ENCODE measurements around the gene ZSWIM5. TPM values are rescaled to one million over a fixed set of nuclear protein-coding genes. Genes with fewer than 3 reads are reported as not detected.
"Not testable (repeated sequence)": the region's sequence is repeated elsewhere in the genome, so short reads cannot be mapped to it uniquely, and the experiment has no call there.

ZSWIM5 gene
- polyA plus RNA-seq, 2 donors: 0.41 to 0.71 TPM

DNA sequence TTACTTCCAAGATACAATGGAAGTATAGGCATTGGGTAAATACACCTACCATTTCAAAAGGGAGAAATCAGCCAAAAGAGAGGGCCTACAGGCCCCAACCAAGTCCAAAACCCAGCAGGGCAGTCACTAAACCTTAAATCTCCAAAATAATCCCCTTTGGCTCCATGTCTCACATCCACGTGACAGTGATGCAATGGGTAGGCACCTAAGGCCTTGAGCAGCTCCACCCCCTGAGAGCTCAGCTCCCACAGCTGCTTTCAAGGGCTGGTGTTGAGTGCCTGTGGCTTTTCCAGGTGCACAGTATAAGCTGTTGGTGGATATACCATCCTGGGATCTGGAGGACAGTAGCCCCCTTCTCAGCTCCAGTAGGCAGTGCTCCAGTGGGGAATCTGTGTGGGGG, 121.8 kb downstream of the ZSWIM5 start:
- WGBS, 2 donors: 52 to 93% methylated on average over 1 of the region's 1 CpG

DNA sequence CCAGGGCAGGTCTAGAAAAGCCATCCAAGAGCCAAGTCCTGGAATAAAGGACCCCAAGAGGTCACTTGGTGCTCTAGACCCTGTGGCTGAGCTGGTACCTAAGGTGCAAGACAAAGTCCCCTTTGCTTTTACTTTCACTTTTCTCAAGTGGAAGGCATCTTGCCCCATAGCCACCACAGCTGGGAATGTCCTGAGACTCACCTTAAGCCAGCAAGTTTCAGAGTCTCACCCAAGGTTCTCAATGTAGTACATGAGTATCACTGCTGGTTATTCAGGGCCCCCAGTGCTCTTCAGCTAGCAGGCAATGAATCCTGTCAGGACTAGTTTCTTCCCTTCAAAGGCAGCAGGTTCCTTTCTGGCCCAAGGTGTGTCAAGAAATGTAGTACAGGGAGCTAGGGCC, 126.9 kb downstream of the ZSWIM5 start:
- Histone ChIP-seq H3K27me3 (ENCODE audit: control insufficient read depth in 1 of 2, insufficient read depth in 2 of 2, low read length in 2 of 2) (no peaks in the 10 kb centered on the region), H3K27ac (ENCODE audit: low read depth in 2 of 2, low read length in 1 of 2) (no peak overlapping the region), H3K4me3 (ENCODE audit: low read depth in 1 of 2, low read length in 2 of 2) (no peak overlapping the region), H3K36me3 (ENCODE audit: control insufficient read depth in 2 of 2, insufficient read depth in 2 of 2, low read length in 1 of 2) (no peaks in the 10 kb centered on the region), H3K9me3 (ENCODE audit: control insufficient read depth in 2 of 2, insufficient read depth in 1 of 2, low read depth in 1 of 2, low read length in 1 of 2) (no peaks in the 10 kb centered on the region), H3K4me1 (ENCODE audit: control insufficient read depth in 2 of 2, insufficient read depth in 2 of 2, low read length in 1 of 2) (no peaks in the 10 kb centered on the region)

More for the DNA sequence above, 121.8 kb downstream of the ZSWIM5 start:
- Histone ChIP-seq H3K27me3 (ENCODE audit: control insufficient read depth in 1 of 2, insufficient read depth in 2 of 2, low read length in 2 of 2) (no peaks in the 10 kb centered on the region), H3K27ac (ENCODE audit: low read depth in 2 of 2, low read length in 1 of 2) (no peak overlapping the region), H3K36me3 (ENCODE audit: control insufficient read depth in 2 of 2, insufficient read depth in 2 of 2, low read length in 1 of 2) (no peaks in the 10 kb centered on the region), H3K4me1 (ENCODE audit: control insufficient read depth in 2 of 2, insufficient read depth in 2 of 2, low read length in 1 of 2) (no peaks in the 10 kb centered on the region), H3K4me3 (ENCODE audit: low read depth in 1 of 2, low read length in 2 of 2) (no peak overlapping the region), H3K9me3 (ENCODE audit: control insufficient read depth in 2 of 2, insufficient read depth in 1 of 2, low read depth in 1 of 2, low read length in 1 of 2) (no peaks in the 10 kb centered on the region)

GRCh38 chr1:45076959-45077358, 129.4 kb downstream of the ZSWIM5 start:
- WGBS, 2 donors: 64 to 76% methylated on average over 5 of the region's 5 CpGs
- not testable (repeated sequence) for H3K27me3 ChIP-seq (ENCODE audit: control insufficient read depth in 1 of 2, insufficient read depth in 2 of 2, low read length in 2 of 2); H3K27ac ChIP-seq (ENCODE audit: low read depth in 2 of 2, low read length in 1 of 2); H3K9me3 ChIP-seq (ENCODE audit: control insufficient read depth in 2 of 2, insufficient read depth in 1 of 2, low read depth in 1 of 2, low read length in 1 of 2); H3K4me3 ChIP-seq (ENCODE audit: low read depth in 1 of 2, low read length in 2 of 2); H3K36me3 ChIP-seq (ENCODE audit: control insufficient read depth in 2 of 2, insufficient read depth in 2 of 2, low read length in 1 of 2); H3K4me1 ChIP-seq (ENCODE audit: control insufficient read depth in 2 of 2, insufficient read depth in 2 of 2, low read length in 1 of 2)

DNA sequence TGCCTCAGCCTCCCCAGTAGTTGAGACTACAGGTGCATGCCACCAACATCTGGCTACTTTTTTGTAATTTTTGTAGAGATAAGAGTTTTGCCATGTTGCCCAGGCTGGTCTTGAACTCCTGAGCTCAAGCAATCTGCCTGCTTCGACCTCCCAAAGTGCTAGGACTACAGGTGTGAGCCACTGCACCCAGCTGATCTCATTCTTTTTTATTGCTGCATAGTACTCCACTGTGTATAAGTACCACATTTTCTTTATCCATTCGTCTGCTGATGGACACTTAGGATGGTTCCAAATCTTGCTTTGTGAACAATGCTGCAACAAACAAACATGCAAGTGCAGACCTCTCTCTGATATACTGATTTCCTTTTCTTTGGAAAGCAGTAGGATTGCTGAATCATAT, 134.8 kb downstream of the ZSWIM5 start:
- Histone ChIP-seq H3K36me3 (ENCODE audit: control insufficient read depth in 2 of 2, insufficient read depth in 2 of 2, low read length in 1 of 2) (no peaks in the 10 kb centered on the region), H3K9me3 (ENCODE audit: control insufficient read depth in 2 of 2, insufficient read depth in 1 of 2, low read depth in 1 of 2, low read length in 1 of 2) (no peaks in the 10 kb centered on the region), H3K27ac (ENCODE audit: low read depth in 2 of 2, low read length in 1 of 2) (no peak overlapping the region), H3K27me3 (ENCODE audit: control insufficient read depth in 1 of 2, insufficient read depth in 2 of 2, low read length in 2 of 2) (no peaks in the 10 kb centered on the region), H3K4me3 (ENCODE audit: low read depth in 1 of 2, low read length in 2 of 2) (no peak overlapping the region), H3K4me1 (ENCODE audit: control insufficient read depth in 2 of 2, insufficient read depth in 2 of 2, low read length in 1 of 2) (no peaks in the 10 kb centered on the region)
- 69 to 77% methylated on average over 2 of the region's 2 CpGs for WGBS, 2 donors

GRCh38 chr1:45067806-45068205, 138.6 kb downstream of the ZSWIM5 start:
- Histone ChIP-seq H3K9me3 (ENCODE audit: control insufficient read depth in 2 of 2, insufficient read depth in 1 of 2, low read depth in 1 of 2, low read length in 1 of 2) (no peaks in the 10 kb centered on the region), H3K27ac (ENCODE audit: low read depth in 2 of 2, low read length in 1 of 2) (no peak overlapping the region), H3K27me3 (ENCODE audit: control insufficient read depth in 1 of 2, insufficient read depth in 2 of 2, low read length in 2 of 2) (no peaks in the 10 kb centered on the region), H3K4me1 (ENCODE audit: control insufficient read depth in 2 of 2, insufficient read depth in 2 of 2, low read length in 1 of 2) (no peaks in the 10 kb centered on the region), H3K36me3 (ENCODE audit: control insufficient read depth in 2 of 2, insufficient read depth in 2 of 2, low read length in 1 of 2) (no peaks in the 10 kb centered on the region), H3K4me3 (ENCODE audit: low read depth in 1 of 2, low read length in 2 of 2) (no peak overlapping the region)
- 80 to 84% methylated on average over 2 of the region's 2 CpGs for WGBS, 2 donors

- 79 to 85% methylated on average over 2 of the region's 2 CpGs for WGBS, 2 donors
- H3K27me3 ChIP-seq (ENCODE audit: control insufficient read depth in 1 of 2, insufficient read depth in 2 of 2, low read length in 2 of 2): no peaks in the 10 kb centered on the region
Measured at GRCh38 chr1:45065083-45065482, 141.3 kb downstream of the ZSWIM5 start.

DNA sequence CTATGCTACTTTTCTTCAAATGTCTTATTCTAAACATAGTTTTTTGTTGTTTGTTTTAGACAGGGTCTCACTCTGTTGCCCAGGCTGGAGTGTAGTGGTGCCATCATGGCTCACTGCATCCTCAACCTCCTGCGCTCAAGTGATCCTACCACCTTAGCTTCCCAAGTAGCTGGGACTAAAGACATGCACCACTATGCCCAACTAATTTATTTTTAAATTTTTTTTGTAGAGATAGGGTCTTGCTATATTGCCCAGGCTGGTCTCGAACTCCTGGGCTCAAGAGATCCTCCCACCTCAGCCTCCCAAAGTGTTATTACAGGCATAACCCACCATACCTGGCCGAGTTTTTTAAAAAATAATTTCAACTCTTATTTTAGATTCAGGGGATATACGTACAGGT, 143.9 kb downstream of the ZSWIM5 start:
- not testable (repeated sequence) for H3K27ac ChIP-seq (ENCODE audit: low read depth in 2 of 2, low read length in 1 of 2); H3K9me3 ChIP-seq (ENCODE audit: control insufficient read depth in 2 of 2, insufficient read depth in 1 of 2, low read depth in 1 of 2, low read length in 1 of 2); H3K36me3 ChIP-seq (ENCODE audit: control insufficient read depth in 2 of 2, insufficient read depth in 2 of 2, low read length in 1 of 2); H3K27me3 ChIP-seq (ENCODE audit: control insufficient read depth in 1 of 2, insufficient read depth in 2 of 2, low read length in 2 of 2); H3K4me3 ChIP-seq (ENCODE audit: low read depth in 1 of 2, low read length in 2 of 2); H3K4me1 ChIP-seq (ENCODE audit: control insufficient read depth in 2 of 2, insufficient read depth in 2 of 2, low read length in 1 of 2)
- 91 to 96% methylated on average over 4 of the region's 4 CpGs for WGBS, 2 donors

More at GRCh38 chr1:45065083-45065482, 141.3 kb downstream of the ZSWIM5 start:
- Histone ChIP-seq H3K27ac (ENCODE audit: low read depth in 2 of 2, low read length in 1 of 2) (no peak overlapping the region), H3K4me3 (ENCODE audit: low read depth in 1 of 2, low read length in 2 of 2) (no peak overlapping the region), H3K4me1 (ENCODE audit: control insufficient read depth in 2 of 2, insufficient read depth in 2 of 2, low read length in 1 of 2) (no peaks in the 10 kb centered on the region), H3K9me3 (ENCODE audit: control insufficient read depth in 2 of 2, insufficient read depth in 1 of 2, low read depth in 1 of 2, low read length in 1 of 2) (no peaks in the 10 kb centered on the region), H3K36me3 (ENCODE audit: control insufficient read depth in 2 of 2, insufficient read depth in 2 of 2, low read length in 1 of 2) (no peaks in the 10 kb centered on the region)

DNA sequence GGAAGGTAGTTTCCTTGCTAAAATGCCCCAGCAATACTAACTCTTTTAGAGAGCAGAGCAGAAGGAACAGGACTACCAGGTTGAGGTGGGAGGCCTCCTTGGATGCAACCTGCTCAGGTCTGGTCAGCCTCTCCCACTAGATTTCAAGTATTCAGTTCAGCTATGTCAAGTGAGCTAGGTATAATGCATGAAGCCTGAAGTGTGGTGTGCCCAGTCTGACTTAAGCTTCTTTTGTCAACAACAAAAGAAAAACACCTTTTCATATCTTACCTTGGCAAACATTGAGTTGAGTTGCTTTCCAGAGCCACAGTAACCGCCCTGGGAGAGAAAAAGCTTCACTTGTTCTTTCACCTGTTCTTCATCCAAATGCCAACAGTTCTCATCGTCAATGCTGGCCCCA, 146.6 kb downstream of the ZSWIM5 start:
- no peaks in the 10 kb centered on the region for H3K4me1 ChIP-seq (ENCODE audit: control insufficient read depth in 2 of 2, insufficient read depth in 2 of 2, low read length in 1 of 2)
- H3K36me3 ChIP-seq (ENCODE audit: control insufficient read depth in 2 of 2, insufficient read depth in 2 of 2, low read length in 1 of 2): peaks cover 2% of the 10 kb centered on the region in 2 donors
- H3K27me3 ChIP-seq (ENCODE audit: control insufficient read depth in 1 of 2, insufficient read depth in 2 of 2, low read length in 2 of 2): no peaks in the 10 kb centered on the region
- no peak overlapping the region for H3K27ac ChIP-seq (ENCODE audit: low read depth in 2 of 2, low read length in 1 of 2)
- 47 to 66% methylated on average over 2 of the region's 2 CpGs for WGBS, 2 donors
- H3K9me3 ChIP-seq (ENCODE audit: control insufficient read depth in 2 of 2, insufficient read depth in 1 of 2, low read depth in 1 of 2, low read length in 1 of 2): no peaks in the 10 kb centered on the region
- no peak overlapping the region for H3K4me3 ChIP-seq (ENCODE audit: low read depth in 1 of 2, low read length in 2 of 2)

GRCh38 chr1:45057542-45057941, 148.9 kb downstream of the ZSWIM5 start:
- Histone ChIP-seq H3K27me3 (ENCODE audit: control insufficient read depth in 1 of 2, insufficient read depth in 2 of 2, low read length in 2 of 2) (no peaks in the 10 kb centered on the region), H3K36me3 (ENCODE audit: control insufficient read depth in 2 of 2, insufficient read depth in 2 of 2, low read length in 1 of 2) (peaks cover 2% of the 10 kb centered on the region in 2 donors), H3K4me1 (ENCODE audit: control insufficient read depth in 2 of 2, insufficient read depth in 2 of 2, low read length in 1 of 2) (no peaks in the 10 kb centered on the region), H3K9me3 (ENCODE audit: control insufficient read depth in 2 of 2, insufficient read depth in 1 of 2, low read depth in 1 of 2, low read length in 1 of 2) (no peaks in the 10 kb centered on the region), H3K4me3 (ENCODE audit: low read depth in 1 of 2, low read length in 2 of 2) (no peak overlapping the region), H3K27ac (ENCODE audit: low read depth in 2 of 2, low read length in 1 of 2) (no peak overlapping the region)
- 83 to 84% methylated on average over 1 of the region's 1 CpG for WGBS, 2 donors

GRCh38 chr1:45051005-45051772, 155.2 kb downstream of the ZSWIM5 start:
- Histone ChIP-seq H3K27me3 (ENCODE audit: control insufficient read depth in 1 of 2, insufficient read depth in 2 of 2, low read length in 2 of 2) (no peaks in the 10 kb centered on the region), H3K27ac (ENCODE audit: low read depth in 2 of 2, low read length in 1 of 2) (no peak overlapping the region), H3K4me3 (ENCODE audit: low read depth in 1 of 2, low read length in 2 of 2) (no peak overlapping the region), H3K36me3 (ENCODE audit: control insufficient read depth in 2 of 2, insufficient read depth in 2 of 2, low read length in 1 of 2) (no peaks in the 10 kb centered on the region), H3K4me1 (ENCODE audit: control insufficient read depth in 2 of 2, insufficient read depth in 2 of 2, low read length in 1 of 2) (no peaks in the 10 kb centered on the region), H3K9me3 (ENCODE audit: control insufficient read depth in 2 of 2, insufficient read depth in 1 of 2, low read depth in 1 of 2, low read length in 1 of 2) (no peaks in the 10 kb centered on the region)
- 67 to 74% methylated on average over 2 of the region's 2 CpGs for WGBS, 2 donors
